Heart left ventricle (tissue), 13 donors: ENCODE measurements around the gene TNS3.

Source experiments
- CTCF ChIP-seq, 12 donors: fragments of 200-600 bp; sonication (generic) in 4 of 12; IDR thresholded peaks; one replicate each; pipeline versions ENCODE4 v1.5.0 to v1.8.0; 2018 to 2022; ENCODE audit warnings: antibody characterized with exemption in 12 of 12, mild to moderate bottlenecking in 5 of 12
- POLR2A ChIP-seq, 2 donors: fragments of 450-650 bp; IDR thresholded peaks; one replicate each; pipeline ENCODE4 v1.6.1; 2017; ENCODE audit warnings: antibody characterized with exemption in 2 of 2, mild to moderate bottlenecking in 2 of 2, moderate library complexity in 2 of 2
- donor health status: ischemic (EF 13 %, LVEDD 7.1; RV severe dilation, severe dysfunction).
- donor health status: DM: no; HTN: yes; CAD: no.
- donor health status: DM: no; HTN: no; CAD: no.
- donor health status: ischemic (EF 25% LVEDD 6.9; RV normal size, moderate dysfunction).
- donor health status: ischemic (EF 25% LVEDD 5.7; RV mildly dilated, moderate dysfunction).
- donor health status: ischemic (EF 35%, LVEDD 5.7; RV mildly dilated, moderate dysfunction).
- donor health status: nonischemic (EF 11% LVEDD 7.7; RV severe dilation, severe dysfunction).
- donor health status: DM: yes; HTN: yes; CAD: no.
- donor health status: PGD.
- donor health status: ischemic (EF 29% LVEDD 5.4; RV normal size, mild dysfunction).
- donor health status: nonischemic (EF 23%, LVEDD 6.1; RV moderate dilation, normal function).

- no peak for TF ChIP-seq CTCF (IDR thresholded peaks at IDR 0.05)
- TF ChIP-seq POLR2A (IDR thresholded peaks at IDR 0.05) = no peak
Measured at GRCh38 chr7:47313564-47313963, 268.3 kb downstream of the TNS3 start.
